Keratinocyte (primary cell): ENCODE results near the gene SLC9A8.
"Not testable (repeated sequence)": the region's sequence is repeated elsewhere in the genome, so short reads cannot be mapped to it uniquely, and the experiment has no call there.

ENCODE experiments used
- EZH2 ChIP-seq: IDR thresholded peaks from one replicate; pipeline ENCODE4 v1.6.1; 2012; ENCODE audit warnings: inconsistent platforms, mild to moderate bottlenecking, low read length, moderate library complexity
- TF ChIP-seq, protein P1 (sequence below), 3 experiments: IDR thresholded peaks in 1 of 3; conservative IDR thresholded peaks in 1 of 3; optimal IDR thresholded peaks in 1 of 3; 2 replicates in 2 of 3; 3 replicates in 1 of 3; pipeline versions ENCODE3 to v1.5.1; 2011; ENCODE audit warnings: low read length in 3 of 3, mild to moderate bottlenecking in 3 of 3, moderate library complexity in 2 of 3, control low read depth in 1 of 3, inconsistent platforms in 1 of 3; ENCODE audit not compliant: insufficient read depth in 2 of 3; ENCODE audit errors: extremely low read depth in 1 of 3

DNA sequence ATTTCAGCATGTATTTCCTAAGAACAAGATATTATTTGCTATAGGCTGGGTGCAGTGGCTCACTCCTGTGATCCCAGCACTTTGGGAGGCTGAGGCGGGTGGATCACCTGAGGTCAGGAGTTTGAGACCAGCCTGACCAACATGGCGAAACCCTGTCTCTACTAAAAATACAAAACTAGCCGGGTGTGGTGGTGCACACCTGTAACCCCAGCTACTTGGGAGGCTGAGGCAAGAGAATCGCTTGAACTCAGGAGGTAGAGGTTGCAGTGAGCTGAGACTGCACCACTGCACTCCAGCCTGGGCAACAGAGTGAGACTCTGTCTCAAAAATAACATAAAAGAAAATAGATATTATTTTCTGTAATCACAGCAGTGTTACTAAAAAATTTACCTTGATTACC is 30.2 kb upstream of the SLC9A8 start:
- TF ChIP-seq, protein P1, sequence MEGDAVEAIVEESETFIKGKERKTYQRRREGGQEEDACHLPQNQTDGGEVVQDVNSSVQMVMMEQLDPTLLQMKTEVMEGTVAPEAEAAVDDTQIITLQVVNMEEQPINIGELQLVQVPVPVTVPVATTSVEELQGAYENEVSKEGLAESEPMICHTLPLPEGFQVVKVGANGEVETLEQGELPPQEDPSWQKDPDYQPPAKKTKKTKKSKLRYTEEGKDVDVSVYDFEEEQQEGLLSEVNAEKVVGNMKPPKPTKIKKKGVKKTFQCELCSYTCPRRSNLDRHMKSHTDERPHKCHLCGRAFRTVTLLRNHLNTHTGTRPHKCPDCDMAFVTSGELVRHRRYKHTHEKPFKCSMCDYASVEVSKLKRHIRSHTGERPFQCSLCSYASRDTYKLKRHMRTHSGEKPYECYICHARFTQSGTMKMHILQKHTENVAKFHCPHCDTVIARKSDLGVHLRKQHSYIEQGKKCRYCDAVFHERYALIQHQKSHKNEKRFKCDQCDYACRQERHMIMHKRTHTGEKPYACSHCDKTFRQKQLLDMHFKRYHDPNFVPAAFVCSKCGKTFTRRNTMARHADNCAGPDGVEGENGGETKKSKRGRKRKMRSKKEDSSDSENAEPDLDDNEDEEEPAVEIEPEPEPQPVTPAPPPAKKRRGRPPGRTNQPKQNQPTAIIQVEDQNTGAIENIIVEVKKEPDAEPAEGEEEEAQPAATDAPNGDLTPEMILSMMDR (optimal IDR thresholded peaks at IDR 0.05 in 1 of 3, IDR thresholded peaks at IDR 0.05 in 1 of 3, conservative IDR thresholded peaks at IDR 0.05 in 1 of 3; ENCODE audit: extremely low read depth in 1 of 3, insufficient read depth in 2 of 3, low read length in 3 of 3), result not testable (repeated sequence)
- TF ChIP-seq EZH2, result not testable (repeated sequence)
